BLaER1 treated with 17β-estradiol and CSF1 and Interleukin-3, amounts not matched to agents 10 nM and 100 nM (cell line): Measurements from ENCODE around the gene MAP3K7.

Experiments used
- H3K27ac ChIP-seq, 11 experiments: shearing (Covaris generic); formaldehyde crosslinking; 2 replicates each; pipeline ENCODE4 v1.8.1; 2022
- H3K27me3 ChIP-seq, 11 experiments: shearing (Covaris generic); formaldehyde crosslinking; 2 replicates each; pipeline ENCODE4 v1.8.1; 2022
- H3K36me3 ChIP-seq, 11 experiments: shearing (Covaris generic); formaldehyde crosslinking; 2 replicates each; pipeline ENCODE4 v1.8.1; 2022
- H3K4me1 ChIP-seq, 10 experiments: shearing (Covaris generic); formaldehyde crosslinking; 2 replicates each; pipeline ENCODE4 v1.8.1; 2022
- H3K4me2 ChIP-seq, 11 experiments: shearing (Covaris generic); formaldehyde crosslinking; 2 replicates each; pipeline ENCODE4 v1.8.1; 2022
- H3K4me3 ChIP-seq, 10 experiments: shearing (Covaris generic); formaldehyde crosslinking; 2 replicates each; pipeline ENCODE4 v1.8.1; 2022
- H3K9ac ChIP-seq, 11 experiments: shearing (Covaris generic); formaldehyde crosslinking; 2 replicates each; pipeline ENCODE4 v1.8.1; 2022
- H3K9me3 ChIP-seq, 11 experiments: shearing (Covaris generic); formaldehyde crosslinking; replicated peaks in 1 of 11; 2 replicates each; pipeline ENCODE4 v1.8.1; 2022
- H4K20me1 ChIP-seq, 11 experiments: shearing (Covaris generic); formaldehyde crosslinking; 2 replicates each; pipeline ENCODE4 v1.8.1; 2022
- Cebpa-rat ChIP-seq, 11 experiments: shearing (Covaris generic); IDR thresholded peaks; 2 replicates each; pipeline ENCODE4 v1.8.1; 2022

The MAP3K7 gene

DNA sequence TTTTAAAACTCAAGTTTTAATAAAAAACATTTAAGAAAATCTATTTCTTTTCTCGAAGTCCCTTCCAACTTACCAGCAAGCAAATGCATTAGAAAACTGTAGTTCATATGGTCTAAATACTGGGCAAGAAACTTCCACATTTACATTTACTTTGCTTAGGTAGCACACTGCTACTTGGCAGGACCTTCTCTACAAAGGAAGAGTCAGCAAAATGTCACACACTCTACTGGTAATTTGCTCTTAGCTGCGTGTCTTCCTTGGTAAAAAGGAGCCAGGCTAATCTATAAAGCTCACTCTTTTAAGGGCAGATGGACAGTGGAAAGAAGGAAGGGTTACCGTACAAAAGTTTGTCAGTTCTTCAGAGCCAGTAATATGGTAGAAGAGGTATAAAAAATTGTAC, 45.7 kb downstream of the MAP3K7 start:
- no peaks in the 10 kb centered on the region for H3K9me3 ChIP-seq
- H3K36me3 ChIP-seq: peaks cover 0 to 49% (median 20%) of the 10 kb centered on the region in 11 experiments; a peak in 18 of 22 replicates
- H3K4me2 ChIP-seq: 0 out of 22 replicates have a peak overlapping the region, but pooled peaks of 1 of the 11 experiments have one; percentile 22
- H3K27ac ChIP-seq: peak overlapping the region in 1 of 11 experiments; percentile 32; a peak in 1 of 22 replicates
- H3K27me3 ChIP-seq: no peaks in the 10 kb centered on the region
- H3K9ac ChIP-seq: no peak overlapping the region
- H3K4me1 ChIP-seq: peaks cover 0 to 55% (median 5%) of the 10 kb centered on the region in 10 experiments; a peak in 9 of 20 replicates
- H4K20me1 ChIP-seq: no peaks in the 10 kb centered on the region
- TF ChIP-seq Cebpa-rat (IDR thresholded peaks at IDR 0.05): no peak
- H3K4me3 ChIP-seq: no peak overlapping the region

DNA sequence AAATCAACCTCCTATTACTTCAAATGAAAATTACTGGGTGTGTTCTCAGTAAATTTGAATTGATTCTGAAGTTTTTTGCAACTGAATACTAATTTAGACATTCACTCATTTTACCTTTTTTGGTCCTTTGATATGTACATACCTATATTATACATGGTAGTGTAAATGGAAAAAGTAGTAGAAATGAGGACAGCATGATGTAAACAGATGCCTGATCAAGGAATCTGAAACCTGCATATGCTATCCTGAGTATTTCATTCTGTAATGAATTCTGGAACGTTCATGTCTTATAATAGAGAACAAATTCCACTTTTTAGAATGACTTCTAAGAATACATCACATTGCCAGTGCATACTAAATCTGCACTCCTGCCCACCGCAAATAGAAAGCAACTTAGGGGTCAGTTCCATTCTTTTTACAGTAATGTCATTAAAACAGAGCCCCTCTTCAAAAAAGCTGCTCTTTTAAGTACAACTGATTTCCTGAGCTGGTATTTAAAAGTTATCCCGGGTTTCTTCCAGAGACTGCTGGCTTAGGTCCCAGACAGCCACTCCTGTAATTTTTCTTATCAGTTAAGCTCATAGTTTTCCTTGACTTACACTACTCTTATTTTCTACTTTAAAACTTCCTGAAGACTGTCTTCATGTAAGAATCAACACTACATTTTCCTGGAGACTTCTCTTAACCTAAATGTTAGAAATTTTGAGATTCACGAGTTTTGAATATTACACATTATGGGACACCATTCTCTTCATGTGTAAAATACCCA, 48.4 kb downstream of the MAP3K7 start:
- H3K36me3 ChIP-seq: peaks cover 0 to 36% (median 10%) of the 10 kb centered on the region in 11 experiments; a peak in 14 of 22 replicates
- H4K20me1 ChIP-seq: no peaks in the 10 kb centered on the region
- no peak overlapping the region for H3K4me3 ChIP-seq
- H3K4me1 ChIP-seq: peaks cover 0 to 36% (median 5%) of the 10 kb centered on the region in 10 experiments; a peak in 9 of 20 replicates
- H3K4me2 ChIP-seq: peak overlapping the region in 5 of 11 experiments; percentile 26 to 47 (median 32); a peak in 6 of 22 replicates
- H3K27me3 ChIP-seq: no peaks in the 10 kb centered on the region
- H3K27ac ChIP-seq: peak overlapping the region in 8 of 11 experiments; percentile 33 to 80 (median 62); a peak in 15 of 22 replicates
- no peak for TF ChIP-seq Cebpa-rat (IDR thresholded peaks at IDR 0.05)
- H3K9me3 ChIP-seq: no peaks in the 10 kb centered on the region
- H3K9ac ChIP-seq: peak overlapping the region in 3 of 11 experiments; percentile 16 to 50 (median 40); a peak in 5 of 22 replicates

DNA sequence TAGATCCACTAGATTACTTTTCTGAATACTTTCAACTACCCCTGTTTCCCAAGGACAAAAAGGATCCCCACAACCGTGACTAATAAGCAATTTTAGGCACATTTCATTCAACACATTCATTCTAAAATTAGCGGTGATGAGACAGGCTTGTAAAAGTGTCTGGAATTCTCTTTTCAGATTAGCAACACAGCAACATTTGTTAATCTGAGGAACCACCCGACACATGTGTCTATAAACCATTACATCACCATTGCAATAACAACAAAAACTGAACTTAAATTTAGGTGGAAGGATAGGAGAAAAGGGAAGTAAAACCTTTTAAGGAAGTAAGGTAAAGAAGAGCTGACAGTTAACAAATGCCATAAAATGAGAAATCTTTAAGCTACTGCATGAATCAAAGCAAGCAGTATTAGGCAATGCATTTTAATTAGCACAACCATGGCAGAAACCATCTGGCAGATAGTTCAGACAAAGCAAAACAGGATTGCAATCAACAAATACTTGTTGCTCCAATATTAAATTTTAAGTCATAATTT, 49.1 kb downstream of the MAP3K7 start:
- Histone ChIP-seq H3K4me2 (peak overlapping the region in 5 of 11 experiments; percentile 26 to 47 (median 32); a peak in 7 of 22 replicates), H3K27me3 (no peaks in the 10 kb centered on the region), H3K4me3 (no peak overlapping the region), H3K36me3 (peaks cover 0 to 36% (median 15%) of the 10 kb centered on the region in 11 experiments; a peak in 14 of 22 replicates), H3K9me3 (no peaks in the 10 kb centered on the region), H3K27ac (peak overlapping the region in 9 of 11 experiments; percentile 32 to 80 (median 53); a peak in 14 of 22 replicates), H3K9ac (peak overlapping the region in 2 of 11 experiments; percentile 40 to 50; a peak in 3 of 22 replicates), H3K4me1 (peaks cover 0 to 36% (median 5%) of the 10 kb centered on the region in 10 experiments; a peak in 9 of 20 replicates), H4K20me1 (no peaks in the 10 kb centered on the region)
- TF ChIP-seq Cebpa-rat (IDR thresholded peaks at IDR 0.05): peak in 2 of 11 experiments; percentile 15 to 71; a peak in 4 of 22 replicates

DNA sequence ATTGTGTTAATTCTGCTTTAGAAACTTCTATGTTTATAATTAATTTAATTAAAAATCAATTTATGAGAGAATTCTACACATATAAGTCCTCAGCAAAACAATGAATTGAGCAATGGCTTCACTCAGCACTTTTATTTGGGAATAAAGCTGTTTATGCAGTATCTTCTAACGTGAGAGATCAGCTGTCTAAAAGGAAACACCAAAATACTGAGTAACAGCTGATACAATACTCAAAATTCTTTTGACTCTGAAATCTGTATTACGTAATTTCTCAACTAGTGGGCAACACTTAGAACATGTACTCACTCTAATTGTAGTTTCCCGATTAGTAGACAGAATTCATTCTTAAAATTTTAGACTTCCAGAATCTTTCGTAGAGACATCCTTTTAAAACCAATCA, 49.8 kb downstream of the MAP3K7 start:
- Histone ChIP-seq H3K9me3 (no peaks in the 10 kb centered on the region), H3K4me3 (no peak overlapping the region), H3K27me3 (no peaks in the 10 kb centered on the region), H4K20me1 (no peaks in the 10 kb centered on the region), H3K27ac (peak overlapping the region in 8 of 11 experiments; percentile 31 to 80 (median 60); a peak in 15 of 22 replicates), H3K36me3 (peaks cover 0 to 38% (median 15%) of the 10 kb centered on the region in 11 experiments; a peak in 14 of 22 replicates), H3K4me2 (peak overlapping the region in 2 of 11 experiments; percentile 5 to 9; a peak in 1 of 22 replicates), H3K4me1 (peaks cover 0 to 36% (median 5%) of the 10 kb centered on the region in 10 experiments; a peak in 9 of 20 replicates), H3K9ac (peak overlapping the region in 1 of 11 experiments; percentile 46; a peak in 2 of 22 replicates)
- 0 out of 22 replicates have a peak, but pooled peaks of 1 of the 11 experiments have one; percentile 15 for TF ChIP-seq Cebpa-rat (IDR thresholded peaks at IDR 0.05)

DNA sequence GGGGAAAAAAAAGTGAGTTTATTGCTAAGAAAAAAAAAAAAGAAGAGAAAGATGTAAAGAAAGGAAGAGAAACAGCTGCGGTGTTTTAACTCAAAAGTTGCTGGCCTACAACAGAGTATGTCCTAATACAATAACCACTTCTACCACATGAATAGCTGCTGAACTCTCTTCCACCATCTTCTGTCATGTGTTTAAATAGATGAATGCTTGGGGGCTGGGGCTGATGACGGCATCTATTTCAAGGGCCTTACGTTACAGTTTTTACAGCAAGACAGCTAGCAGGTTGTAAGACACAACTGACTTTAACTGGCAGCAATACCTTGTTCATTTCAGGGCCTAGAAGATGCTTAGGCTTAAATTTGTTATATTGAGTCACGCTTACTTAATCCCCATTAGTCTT, 50.4 kb downstream of the MAP3K7 start:
- no peak for TF ChIP-seq Cebpa-rat (IDR thresholded peaks at IDR 0.05)
- Histone ChIP-seq H4K20me1 (no peaks in the 10 kb centered on the region), H3K4me2 (peak overlapping the region in 2 of 11 experiments; percentile 5 to 9; a peak in 1 of 22 replicates), H3K4me1 (peaks cover 0 to 35% (median 5%) of the 10 kb centered on the region in 10 experiments; a peak in 9 of 20 replicates), H3K9ac (no peak overlapping the region), H3K27me3 (no peaks in the 10 kb centered on the region), H3K9me3 (no peaks in the 10 kb centered on the region), H3K27ac (peak overlapping the region in 5 of 11 experiments; percentile 53 to 80 (median 67); a peak in 9 of 22 replicates), H3K36me3 (peaks cover 0 to 39% (median 15%) of the 10 kb centered on the region in 11 experiments; a peak in 14 of 22 replicates), H3K4me3 (no peak overlapping the region)

DNA sequence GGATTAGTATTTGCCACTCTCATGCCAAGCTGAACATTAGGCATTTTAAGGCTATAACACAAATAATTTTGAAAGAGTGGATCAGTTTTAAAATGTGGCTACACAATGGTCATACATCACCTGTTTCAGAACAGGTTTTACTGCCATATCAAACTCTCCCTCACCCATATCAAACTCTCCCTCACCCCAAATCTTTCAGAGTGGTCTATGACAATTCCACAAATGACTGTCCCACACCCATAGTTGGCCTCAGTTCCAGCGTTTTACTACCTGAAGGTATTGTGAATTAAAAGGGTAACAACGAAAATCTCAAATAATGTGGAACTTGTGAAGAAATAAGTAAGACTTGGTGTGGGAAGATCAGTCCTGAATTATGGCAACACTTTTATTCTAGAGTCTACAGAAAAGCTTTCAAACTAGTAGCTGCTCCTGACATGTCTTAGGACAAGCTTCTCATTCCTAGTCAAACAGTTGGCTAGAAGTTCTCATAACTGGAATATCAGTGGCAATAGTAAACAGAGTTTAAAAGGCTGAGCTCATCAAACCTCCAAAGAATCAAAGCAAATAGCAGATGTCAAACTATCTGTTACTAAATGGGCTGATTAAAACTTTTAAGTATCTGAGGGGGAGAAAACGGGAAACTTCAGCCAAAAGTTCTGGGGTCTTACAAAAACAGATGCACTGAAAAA, 52.4 kb downstream of the MAP3K7 start:
- H3K9me3 ChIP-seq: no peaks in the 10 kb centered on the region
- H4K20me1 ChIP-seq: no peaks in the 10 kb centered on the region
- H3K4me3 ChIP-seq: no peak overlapping the region
- H3K27me3 ChIP-seq: no peaks in the 10 kb centered on the region
- H3K9ac ChIP-seq: no peak overlapping the region
- no peak overlapping the region for H3K27ac ChIP-seq
- no peak overlapping the region for H3K4me2 ChIP-seq
- no peak for TF ChIP-seq Cebpa-rat (IDR thresholded peaks at IDR 0.05)
- H3K36me3 ChIP-seq: peaks cover 0 to 39% (median 15%) of the 10 kb centered on the region in 11 experiments; a peak in 14 of 22 replicates
- peaks cover 0 to 28% (median 5%) of the 10 kb centered on the region in 10 experiments; a peak in 9 of 20 replicates for H3K4me1 ChIP-seq

DNA sequence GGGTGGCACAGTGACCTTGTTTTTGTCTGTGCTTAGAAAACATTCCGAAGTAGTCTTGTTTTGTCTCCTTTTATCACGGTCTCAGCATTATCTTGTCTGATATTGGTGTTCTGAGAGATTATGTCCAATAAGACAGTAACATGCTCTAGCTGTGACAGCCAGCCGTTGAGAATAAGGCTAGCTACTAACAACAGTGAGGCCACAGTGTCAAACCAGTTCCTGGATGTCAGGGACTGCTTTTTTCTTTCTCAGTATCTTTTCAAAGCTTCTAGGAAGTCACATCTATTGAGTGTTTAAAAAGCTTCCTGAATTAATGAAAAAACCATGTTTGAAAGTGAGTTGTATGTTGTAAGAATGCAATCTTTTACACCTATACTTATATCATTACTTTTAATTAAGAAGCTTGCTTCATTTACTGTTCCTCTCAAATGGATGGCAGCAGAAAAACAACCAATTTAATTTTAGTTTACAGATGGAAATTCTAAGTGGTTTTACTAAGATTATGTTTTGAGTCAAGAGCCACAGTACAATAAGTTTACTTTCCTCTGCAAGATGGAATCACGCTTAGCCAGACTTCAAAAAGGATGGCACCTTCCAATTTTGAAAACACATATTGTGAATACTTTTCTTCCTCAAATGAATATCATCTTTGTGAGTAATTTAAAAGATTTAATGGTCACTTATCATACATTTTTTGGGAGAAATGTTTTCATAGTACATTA, 53.1 kb downstream of the MAP3K7 start:
- peaks cover 0 to 40% (median 15%) of the 10 kb centered on the region in 11 experiments; a peak in 15 of 22 replicates for H3K36me3 ChIP-seq
- peaks cover 0 to 25% (median 5%) of the 10 kb centered on the region in 10 experiments; a peak in 9 of 20 replicates for H3K4me1 ChIP-seq
- TF ChIP-seq Cebpa-rat (IDR thresholded peaks at IDR 0.05): no peak
- H3K9ac ChIP-seq: no peak overlapping the region
- H3K27me3 ChIP-seq: no peaks in the 10 kb centered on the region
- no peak overlapping the region for H3K4me2 ChIP-seq
- no peak overlapping the region for H3K4me3 ChIP-seq
- no peaks in the 10 kb centered on the region for H4K20me1 ChIP-seq
- H3K9me3 ChIP-seq: no peaks in the 10 kb centered on the region
- no peak overlapping the region for H3K27ac ChIP-seq

DNA sequence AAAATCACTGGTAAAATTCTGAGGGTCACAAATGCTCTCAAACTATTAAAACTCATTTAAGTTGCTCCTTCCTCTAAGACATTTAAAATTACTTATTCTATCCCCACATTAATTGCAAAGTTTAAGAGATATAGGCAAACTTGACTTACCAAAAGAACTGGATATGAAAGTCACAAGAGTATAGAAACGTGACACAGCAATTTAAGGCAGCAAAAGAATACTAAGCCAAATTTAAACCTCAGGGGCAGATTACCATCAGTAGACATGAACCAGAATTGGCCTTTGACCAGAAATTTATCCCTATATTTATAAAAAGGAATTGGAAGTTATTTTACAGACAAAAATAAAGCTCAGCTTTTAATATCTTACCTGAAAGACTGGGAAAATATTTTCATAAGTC, 56.0 kb downstream of the MAP3K7 start:
- H3K9me3 ChIP-seq: no peaks in the 10 kb centered on the region
- H3K9ac ChIP-seq: no peak overlapping the region
- no peaks in the 10 kb centered on the region for H3K4me1 ChIP-seq
- H3K4me3 ChIP-seq: no peak overlapping the region
- no peak overlapping the region for H3K27ac ChIP-seq
- H4K20me1 ChIP-seq: no peaks in the 10 kb centered on the region
- no peak for TF ChIP-seq Cebpa-rat (IDR thresholded peaks at IDR 0.05)
- no peak overlapping the region for H3K4me2 ChIP-seq
- peaks cover 0 to 46% (median 10%) of the 10 kb centered on the region in 11 experiments; a peak in 15 of 22 replicates for H3K36me3 ChIP-seq
- H3K27me3 ChIP-seq: no peaks in the 10 kb centered on the region
